Ishikawa (cell line): Measurements from ENCODE around the gene DEF6.

ENCODE experiments used
- CEBPB ChIP-seq: IDR thresholded peaks from 2 replicates; pipeline ENCODE4 v1.6.1; 2012
- CREB1 ChIP-seq: IDR thresholded peaks from 2 replicates; pipeline ENCODE4 v1.6.1; 2012; ENCODE audit warnings: low read depth
- EGR1 ChIP-seq: IDR thresholded peaks from 2 replicates; pipeline ENCODE4 v1.6.1; 2012
- EP300 ChIP-seq: IDR thresholded peaks from 2 replicates; pipeline ENCODE4 v1.6.1; 2012; ENCODE audit warnings: borderline replicate concordance
- FOXM1 ChIP-seq: IDR thresholded peaks from 2 replicates; pipeline ENCODE4 v1.6.1; 2012; ENCODE audit warnings: low read depth, borderline replicate concordance
- MAX ChIP-seq: IDR thresholded peaks from 2 replicates; pipeline ENCODE4 v1.6.1; 2012
- NFIC ChIP-seq: IDR thresholded peaks from 2 replicates; pipeline ENCODE4 v1.6.1; 2012
- RAD21 ChIP-seq: IDR thresholded peaks from 2 replicates; pipeline ENCODE4 v1.6.1; 2012; ENCODE audit warnings: low read depth
- REST ChIP-seq: IDR thresholded peaks from 2 replicates; pipeline ENCODE4 v1.6.1; 2012; ENCODE audit warnings: low read depth, mild to moderate bottlenecking
- TAF1 ChIP-seq: IDR thresholded peaks from 2 replicates; pipeline ENCODE4 v1.6.1; 2012; ENCODE audit warnings: low read depth, mild to moderate bottlenecking
- TCF12 ChIP-seq: IDR thresholded peaks from 2 replicates; pipeline ENCODE4 v1.6.1; 2012; ENCODE audit warnings: low read depth
- TEAD4 ChIP-seq: IDR thresholded peaks from 2 replicates; pipeline ENCODE4 v1.6.1; 2012
- YY1 ChIP-seq: IDR thresholded peaks from 2 replicates; pipeline ENCODE4 v1.6.1; 2012; ENCODE audit warnings: low read depth
- ZBTB7A ChIP-seq: IDR thresholded peaks from 2 replicates; pipeline ENCODE4 v1.6.1; 2012; ENCODE audit warnings: low read depth
- TF ChIP-seq, protein P1 (sequence below): IDR thresholded peaks from 2 replicates; pipeline ENCODE4 v1.6.1; 2012

The DEF6 gene

DNA sequence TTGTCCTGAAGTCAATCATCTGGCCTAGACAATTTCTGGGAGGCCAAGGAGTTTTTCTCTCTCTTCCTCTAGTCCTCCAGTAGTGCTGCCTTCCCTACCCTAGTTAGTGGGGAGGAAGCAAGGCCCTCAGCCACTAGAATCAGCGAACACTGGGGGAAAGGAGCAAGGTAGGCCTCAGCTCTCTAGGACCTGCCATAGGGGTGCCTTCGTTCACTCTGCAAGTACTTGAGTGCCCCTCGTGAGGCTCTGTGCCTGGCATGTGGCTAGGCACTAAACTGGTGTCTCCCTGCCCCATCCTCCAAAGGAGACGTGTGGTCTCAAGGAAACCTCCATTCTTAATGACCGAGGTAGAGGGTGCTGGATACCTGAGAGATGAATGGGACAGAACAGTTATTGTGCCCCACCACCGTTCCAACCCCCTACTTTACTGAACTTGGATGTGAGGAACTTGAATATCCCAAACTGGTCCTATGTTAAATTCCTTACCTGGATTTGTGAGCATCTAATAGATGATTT lies 1.1 kb downstream of the DEF6 start:
- TF ChIP-seq CEBPB: no peak
- TF ChIP-seq FOXM1: no peak
- TF ChIP-seq CREB1: no peak
- TF ChIP-seq EP300: no peak
- TF ChIP-seq EGR1: no peak
- TF ChIP-seq TEAD4: no peak
- TF ChIP-seq TCF12: no peak
- TF ChIP-seq ZBTB7A: no peak
- no peak for TF ChIP-seq RAD21

GRCh38 chr6:35299674-35300073 lies 2.1 kb downstream of the DEF6 start:
- TF ChIP-seq ZBTB7A: no peak
- TF ChIP-seq TAF1: no peak
- TF ChIP-seq FOXM1: no peak
- TF ChIP-seq MAX: no peak
- no peak for TF ChIP-seq NFIC
- no peak for TF ChIP-seq YY1
- TF ChIP-seq CREB1: no peak
- TF ChIP-seq RAD21: no peak
- TF ChIP-seq, protein P1, sequence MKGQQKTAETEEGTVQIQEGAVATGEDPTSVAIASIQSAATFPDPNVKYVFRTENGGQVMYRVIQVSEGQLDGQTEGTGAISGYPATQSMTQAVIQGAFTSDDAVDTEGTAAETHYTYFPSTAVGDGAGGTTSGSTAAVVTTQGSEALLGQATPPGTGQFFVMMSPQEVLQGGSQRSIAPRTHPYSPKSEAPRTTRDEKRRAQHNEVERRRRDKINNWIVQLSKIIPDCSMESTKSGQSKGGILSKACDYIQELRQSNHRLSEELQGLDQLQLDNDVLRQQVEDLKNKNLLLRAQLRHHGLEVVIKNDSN: no peak
- TF ChIP-seq REST: no peak
- TF ChIP-seq CEBPB: no peak
- no peak for TF ChIP-seq EGR1

DNA sequence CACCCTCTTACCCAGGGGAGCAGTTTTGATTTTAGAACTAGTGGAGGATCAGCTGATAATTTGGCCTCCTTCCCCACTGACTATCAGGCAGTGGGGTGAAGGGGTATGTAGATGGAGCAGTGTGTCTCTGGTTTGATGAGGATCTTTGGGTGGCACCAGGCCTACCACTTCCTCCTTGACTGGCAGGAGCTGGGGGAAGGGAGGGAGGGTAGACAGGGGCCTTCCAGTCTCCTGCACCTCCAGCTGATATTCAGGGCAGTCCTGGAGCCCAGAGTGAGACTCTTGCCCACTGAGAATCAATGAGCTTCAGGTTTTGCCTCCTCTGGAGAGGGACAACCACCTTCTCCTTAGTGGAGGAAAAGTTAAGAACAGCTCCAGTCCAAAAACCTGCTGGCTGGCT lies 3.2 kb downstream of the DEF6 start:
- no peak for TF ChIP-seq TEAD4
- TF ChIP-seq CREB1: no peak
- TF ChIP-seq YY1: no peak
- no peak for TF ChIP-seq REST
- no peak for TF ChIP-seq FOXM1
- TF ChIP-seq RAD21: no peak
- TF ChIP-seq CEBPB: no peak
- no peak for TF ChIP-seq NFIC
- no peak for TF ChIP-seq MAX
- TF ChIP-seq, protein P1: no peak
- TF ChIP-seq TCF12: no peak
- TF ChIP-seq ZBTB7A: no peak
- TF ChIP-seq TAF1: no peak
- TF ChIP-seq EGR1: no peak
- no peak for TF ChIP-seq EP300

DNA sequence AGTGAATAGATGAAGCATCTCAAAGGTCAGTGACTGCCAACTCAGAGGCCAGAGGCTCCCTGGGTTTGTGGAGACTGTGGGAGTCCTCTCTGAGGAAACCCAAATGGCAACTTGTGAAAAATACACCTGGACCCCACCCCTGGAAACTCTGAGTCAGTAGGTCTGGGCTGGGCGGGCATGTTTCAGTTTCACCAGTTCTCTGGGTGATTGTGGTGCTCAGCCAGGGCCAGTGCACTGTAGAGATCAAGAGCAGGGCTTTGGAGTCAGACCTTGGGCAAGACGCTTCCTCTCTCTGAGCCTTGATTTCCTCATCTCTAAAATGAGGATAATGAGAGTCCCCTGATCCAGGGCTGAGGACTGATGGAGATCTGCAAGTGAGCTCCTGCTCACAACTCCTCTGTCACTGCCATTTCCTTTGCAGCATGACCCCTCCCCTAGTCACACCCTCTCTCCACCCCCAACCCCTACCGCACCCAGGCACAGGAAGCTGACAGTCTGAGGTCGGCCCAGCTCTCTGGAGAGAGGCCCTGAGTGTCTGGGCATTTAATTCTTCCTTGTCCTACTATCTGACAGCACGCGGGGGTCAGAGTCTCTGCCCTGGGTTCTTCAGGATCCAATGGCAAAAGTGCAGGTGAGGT lies 5.1 kb downstream of the DEF6 start:
- TF ChIP-seq, protein P1: no peak
- TF ChIP-seq CEBPB (no peak), REST (no peak), TCF12 (no peak), FOXM1 (no peak), TEAD4 (no peak), EGR1 (no peak), MAX (no peak), YY1 (no peak), TAF1 (no peak; the same call in 1 of the 2 replicates)
